K562 (cell line): ENCODE measurements around the gene SSR4. TPM values are rescaled to one million over a fixed set of nuclear protein-coding genes. Genes with fewer than 3 reads are reported as not detected.

ENCODE experiments used
- ATAC-seq: fragments of 200-7000 bp; cut with Tn5 transposase; 3 replicates; pipeline ENCODE4 v1.9.1; 2020; ENCODE audit warnings: moderate library complexity
- BruUV-seq: library from RNA; stranded (reverse); fragments of 400-500 nt; replicated peaks from 2 replicates; lab custom pipeline; 2021; lab: Mats Ljungman, UMichigan
- CTCF ChIA-PET: fragments of 300-600 bp; formaldehyde crosslinking; extraction: SDS; loops from one replicate; lab custom pipeline; 2021; ENCODE audit warnings: low intra/inter-chr PET ratio; lab: Yijun Ruan, JAX
- POLR2A ChIA-PET: fragments of 300-600, 350-650 bp; sonication (Branson Sonifier 250); formaldehyde crosslinking; extraction: SDS; loops from one replicate; lab custom pipeline; 2021; ENCODE audit warnings: antibody characterized with exemption, inconsistent platforms; lab: Yijun Ruan, JAX
- DNase-seq, 4 experiments: peaks; one replicate each; pipeline versions ENCODE4 v3.0.0 to v3.0.0-alpha.2; 2011 to 2018; ENCODE audit warnings: low spot score in 3 of 4, mixed read lengths in 3 of 4; ENCODE audit errors: extremely low read depth in 1 of 4
- FAIRE-seq: peaks from 2 replicates; lab custom pipeline; 2011; peaks lifted over from hg19 to GRCh38; lab: Jason Lieb, UNC
- H2AFZ ChIP-seq: 2 replicates; pipeline ENCODE4 v1.6.0; 2011; ENCODE audit warnings: low read depth, low read length, control low read depth, inconsistent platforms
- H3K27ac ChIP-seq: fragments of 200-600 bp; 3 replicates; pipeline ENCODE4 v1.8.0; 2011; ENCODE audit warnings: low read depth, mild to moderate bottlenecking, control low read depth, inconsistent platforms, low read length, moderate library complexity, mixed read lengths; ENCODE audit errors: extremely low read depth
- H3K27me3 ChIP-seq, 2 experiments: fragments of 300-600 bp in 1 of 2; 2 replicates in 1 of 2; 3 replicates in 1 of 2; pipeline versions ENCODE4 v1.6.0 to v1.8.0; 2011; ENCODE audit warnings: inconsistent platforms in 2 of 2, low read length in 2 of 2, mild to moderate bottlenecking in 1 of 2, mixed read lengths in 1 of 2, moderate library complexity in 1 of 2; ENCODE audit not compliant: control insufficient read depth in 2 of 2, insufficient read depth in 2 of 2
- H3K36me3 ChIP-seq: fragments of 300-600 bp; 3 replicates; pipeline ENCODE4 v1.8.0; 2011; ENCODE audit warnings: mild to moderate bottlenecking, low read length, inconsistent platforms; ENCODE audit not compliant: control insufficient read depth, insufficient read depth
- H3K4me1 ChIP-seq, 2 experiments: fragments of 200-600 bp in 1 of 2; replicated peaks in 1 of 2; 2 replicates in 1 of 2; 3 replicates in 1 of 2; pipeline versions ENCODE4 v1.5.1 to v1.8.0; 2011; ENCODE audit warnings: inconsistent platforms in 2 of 2, low read length in 2 of 2, mild to moderate bottlenecking in 1 of 2, mixed read lengths in 1 of 2, moderate library complexity in 1 of 2; ENCODE audit not compliant: control insufficient read depth in 2 of 2, insufficient read depth in 2 of 2
- H3K4me2 ChIP-seq: 2 replicates; pipeline ENCODE4 v1.6.1; 2011; ENCODE audit warnings: low read length, control low read depth, inconsistent platforms, mixed read lengths; ENCODE audit not compliant: insufficient read depth
- H3K4me3 ChIP-seq: fragments of 200-600 bp; sonication (generic), shearing (Covaris generic); 2 replicates; pipeline ENCODE4 v1.5.1; 2016; ENCODE audit warnings: control low read depth, inconsistent platforms
- H3K79me2 ChIP-seq: fragments of 200-600 bp; 3 replicates; pipeline ENCODE4 v1.8.0; 2011; ENCODE audit warnings: low read length, inconsistent platforms; ENCODE audit not compliant: control insufficient read depth, insufficient read depth
- H3K9ac ChIP-seq, 2 experiments: 2 replicates each; pipeline versions ENCODE4 v1.6.0 to v1.6.1; 2011; ENCODE audit warnings: low read depth in 2 of 2, low read length in 2 of 2, control low read depth in 1 of 2, inconsistent platforms in 1 of 2, mild to moderate bottlenecking in 1 of 2, mixed read lengths in 1 of 2; ENCODE audit not compliant: insufficient read depth in 1 of 2
- H3K9me1 ChIP-seq: one replicate; pipeline ENCODE4 v1.6.0; 2011; ENCODE audit warnings: inconsistent platforms, mild to moderate bottlenecking, low read length, moderate library complexity; ENCODE audit not compliant: control insufficient read depth, insufficient read depth
- H3K9me3 ChIP-seq: replicated peaks from 2 replicates; pipeline ENCODE4 v1.5.1; 2011; ENCODE audit warnings: low read depth, low read length, inconsistent platforms; ENCODE audit not compliant: control insufficient read depth, insufficient read depth
- H4K20me1 ChIP-seq: replicated peaks from 2 replicates; pipeline ENCODE4 v1.6.1; 2011; ENCODE audit warnings: low read length, inconsistent platforms, mixed read lengths; ENCODE audit not compliant: control insufficient read depth, insufficient read depth
- ARHGAP35 ChIP-seq: fragments of 450-650 bp; IDR thresholded peaks from 2 replicates; pipeline ENCODE4 v1.6.1; 2018; ENCODE audit not compliant: partially characterized antibody
- BHLHE40 ChIP-seq: IDR thresholded peaks from 2 replicates; pipeline ENCODE4 v1.6.1; 2011; ENCODE audit warnings: low read length, improper control_type of control experiment
- CXXC5 ChIP-seq: fragments of 250-450 bp; sonication (Bioruptor Pico); IDR thresholded peaks from 2 replicates; pipeline ENCODE4 v1.8.0; 2022; ENCODE audit warnings: inconsistent platforms, mild to moderate bottlenecking, moderate library complexity
- GATA2 ChIP-seq: sonication (generic); formaldehyde crosslinking; IDR thresholded peaks from 2 replicates; pipeline ENCODE4 v1.4.0; 2020; ENCODE audit warnings: mild to moderate bottlenecking, missing genetic modification reagents
- MAX ChIP-seq: sonication (generic); formaldehyde crosslinking; IDR thresholded peaks from 2 replicates; pipeline ENCODE4 v1.9.0; 2022; ENCODE audit warnings: mild to moderate bottlenecking, missing genetic modification reagents
- MEIS2 ChIP-seq: fragments of 450-650 bp; IDR thresholded peaks from 2 replicates; pipeline ENCODE4 v1.6.1; 2014; ENCODE audit warnings: mild to moderate bottlenecking; ENCODE audit not compliant: partially characterized antibody
- MYNN ChIP-seq, 2 experiments: sonication (generic); formaldehyde crosslinking in 1 of 2; IDR thresholded peaks; 2 replicates each; pipeline versions ENCODE4 v1.5.0 to v1.6.1; 2016 to 2020; ENCODE audit warnings: antibody characterized with exemption in 1 of 2, missing genetic modification reagents in 1 of 2
- PKNOX1 ChIP-seq: fragments of 450-650 bp; IDR thresholded peaks from 2 replicates; pipeline ENCODE4 v1.6.1; 2016
- POLR2AphosphoS2 ChIP-seq: IDR thresholded peaks from 2 replicates; pipeline ENCODE4 v1.6.1; 2012; ENCODE audit warnings: low read length, improper control_type of control experiment
- POLR3G ChIP-seq: IDR thresholded peaks from 2 replicates; pipeline ENCODE4 v1.6.1; 2011; ENCODE audit not compliant: insufficient read length, insufficient replicate concordance; ENCODE audit errors: extremely low read depth
- SMARCA5 ChIP-seq: fragments of 450-650 bp; IDR thresholded peaks from 2 replicates; pipeline ENCODE4 v1.6.1; 2016
- STAG1 ChIP-seq: sonication (generic); formaldehyde crosslinking; IDR thresholded peaks from 2 replicates; pipeline ENCODE4 v1.5.0; 2020; ENCODE audit warnings: missing genetic modification reagents, borderline replicate concordance
- SUPT5H ChIP-seq: fragments of 450-650 bp; IDR thresholded peaks from 2 replicates; pipeline ENCODE4 v1.6.1; 2016
- ZBTB43 ChIP-seq: sonication (generic); formaldehyde crosslinking; IDR thresholded peaks from 2 replicates; pipeline ENCODE4 v1.8.0; 2023; ENCODE audit warnings: mild to moderate bottlenecking, missing genetic modification reagents
- ZC3H4 ChIP-seq: sonication (generic); formaldehyde crosslinking; IDR thresholded peaks from 2 replicates; pipeline ENCODE4 v1.9.0; 2021; ENCODE audit warnings: missing genetic modification reagents, borderline replicate concordance
- ZNF239 ChIP-seq: fragments of 250-450 bp; sonication (Bioruptor Pico); IDR thresholded peaks from 2 replicates; pipeline ENCODE4 v1.4.0; 2020; ENCODE audit warnings: mild to moderate bottlenecking
- ZNF24 ChIP-seq: fragments of 450-650 bp; IDR thresholded peaks from 2 replicates; pipeline ENCODE4 v1.6.1; 2016
- ZNF583 ChIP-seq: fragments of 250-450 bp; sonication (Bioruptor Pico); IDR thresholded peaks from 2 replicates; pipeline ENCODE4 v1.4.0; 2020
- ZNF717 ChIP-seq: fragments of 250-450 bp; sonication (Bioruptor Pico); IDR thresholded peaks from 2 replicates; pipeline ENCODE4 v1.5.0; 2021
- ZNF778 ChIP-seq: fragments of 450-650 bp; formaldehyde crosslinking; IDR thresholded peaks from 2 replicates; pipeline ENCODE4 v1.4.0; 2020; ENCODE audit warnings: mild to moderate bottlenecking, moderate library complexity
- WGBS: fragments of 100-300 bp; shearing (Covaris generic); methylation state at CpG from one replicate; pipeline ENCODE4 v1.1.6; 2016; ENCODE audit warnings: low coverage, mixed read lengths; ENCODE audit not compliant: insufficient coverage; ENCODE audit errors: missing lambda C conversion rate; 5-methylcytosine and 5-hydroxymethylcytosine counted together
- in situ Hi-C: fragments of 300-500 bp; cut with MboI; formaldehyde crosslinking; loops from 4 replicates; pipeline ENCODE4 v1.15.0; 2018; ENCODE audit warnings: inconsistent platforms, mixed read lengths
- intact Hi-C: fragments of 100-400 bp; cut with micrococcal nuclease; formaldehyde crosslinking; loops from 2 replicates; pipeline ENCODE4 v1.14.2; 2022
- polyA plus RNA-seq, 8 experiments: library from polyadenylated mRNA; depleted of rRNA in 4 of 8; stranded (reverse) in 5 of 8; unstranded in 3 of 8; fragments of >200 nt; fragmentation: Nextera tagmentation in 2 of 8; fragmentation: Illumina TruSeq in 1 of 8; extraction: Ambion mirVana in 2 of 8; extraction: Trizol in 1 of 8; gene quantifications; 2 replicates each; pipeline versions ENCODE4 v1.2.1 to v1.2.3, GENCODE V29; 2011 to 2014; ENCODE audit warnings: inconsistent platforms in 1 of 8, missing spikeins in 1 of 8
- total RNA-seq, 7 experiments: library from RNA; depleted of rRNA in 6 of 7; stranded (reverse); fragments of >200 nt in 6 of 7; fragmentation: Illumina TruSeq in 2 of 7; extraction: Trizol in 2 of 7; gene quantifications; 2 replicates each; pipeline versions ENCODE4 v1.2.1 to v1.2.3, GENCODE V29; 2011 to 2021; ENCODE audit warnings: low replicate concordance in 1 of 7
- TF ChIP-seq, protein P1 (sequence below): sonication (generic); formaldehyde crosslinking; IDR thresholded peaks from 2 replicates; pipeline ENCODE4 v1.8.1; 2023; ENCODE audit warnings: mild to moderate bottlenecking, missing genetic modification reagents

SSR4 gene
- total and polyA plus RNA-seq, 9 of the 15 experiments (the other 6 are each of a cell fraction or from before 2014, with no cell fraction given): 146 to 492 (median 272) TPM

DNA sequence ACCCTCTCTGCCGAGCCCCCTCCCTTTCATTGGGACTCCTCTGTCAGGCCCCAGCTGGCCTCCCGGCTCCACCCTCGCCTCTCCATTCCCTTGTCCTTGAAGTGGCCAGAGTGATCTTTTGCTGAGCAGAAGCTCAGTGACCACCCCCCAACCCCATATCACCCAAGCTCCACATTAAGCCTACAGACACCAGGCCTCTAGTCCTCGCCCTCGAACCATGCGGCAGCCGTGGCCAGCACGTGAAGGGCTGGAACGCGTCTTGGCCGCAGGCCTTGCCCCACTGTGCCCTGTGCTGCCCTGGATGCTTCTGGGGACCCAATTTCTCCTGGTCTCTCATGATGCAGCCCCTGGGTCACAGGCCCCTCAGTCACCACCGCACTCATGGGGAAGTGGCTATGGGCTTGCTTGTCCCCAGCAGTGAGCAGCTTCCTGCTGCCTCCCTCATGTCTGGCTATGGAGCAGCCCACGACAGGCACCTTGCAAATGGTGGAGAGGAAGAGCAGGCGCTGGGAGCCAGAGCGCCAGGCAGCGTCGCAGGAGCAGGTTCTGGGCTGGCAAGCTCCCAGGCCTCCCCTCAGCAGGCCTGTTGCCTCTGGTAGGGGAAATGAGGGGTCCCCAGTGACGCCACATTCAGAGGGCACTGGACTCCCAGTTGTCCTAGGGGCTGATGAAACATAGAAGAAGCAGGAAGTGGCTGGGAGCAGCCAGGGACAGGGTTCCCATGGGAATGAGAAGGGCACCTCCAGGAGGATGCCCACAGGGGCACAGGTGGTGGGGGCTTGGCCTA is 14.4 kb upstream of the SSR4 start:
- H3K4me1 ChIP-seq: peaks cover 8 to 88% of the 10 kb centered on the region in 2 experiments; a peak in 4 of 5 replicates
- ChIA-PET POLR2A (no interaction called here), CTCF (no interaction called here)
- H3K27ac ChIP-seq: no peak overlapping the region
- no peaks in the 10 kb centered on the region for H4K20me1 ChIP-seq
- no peaks in the 10 kb centered on the region for H3K9me3 ChIP-seq
- 78% methylated on average over 4 of the region's 18 CpGs for WGBS
- FAIRE-seq (no peak), ATAC-seq (no peak), DNase-seq (no peak)
- in situ Hi-C loops (no loop called here), intact Hi-C loops (no loop called here)
- no peaks in the 10 kb centered on the region for H3K79me2 ChIP-seq
- no peak overlapping the region for H3K4me3 ChIP-seq
- H3K9me1 ChIP-seq: peaks cover 6% of the 10 kb centered on the region
- no TSS peak for BruUV-seq
- peaks cover 8% of the 10 kb centered on the region; the same call in 1 of the 3 replicates for H3K36me3 ChIP-seq
- no peak overlapping the region for H3K4me2 ChIP-seq
- no peak overlapping the region for H2AFZ ChIP-seq
- peak overlapping the region in 1 of 2 experiments; percentile 65; a peak in 2 of 4 replicates for H3K9ac ChIP-seq
- no peaks in the 10 kb centered on the region for H3K27me3 ChIP-seq
- TF ChIP-seq, protein P1, sequence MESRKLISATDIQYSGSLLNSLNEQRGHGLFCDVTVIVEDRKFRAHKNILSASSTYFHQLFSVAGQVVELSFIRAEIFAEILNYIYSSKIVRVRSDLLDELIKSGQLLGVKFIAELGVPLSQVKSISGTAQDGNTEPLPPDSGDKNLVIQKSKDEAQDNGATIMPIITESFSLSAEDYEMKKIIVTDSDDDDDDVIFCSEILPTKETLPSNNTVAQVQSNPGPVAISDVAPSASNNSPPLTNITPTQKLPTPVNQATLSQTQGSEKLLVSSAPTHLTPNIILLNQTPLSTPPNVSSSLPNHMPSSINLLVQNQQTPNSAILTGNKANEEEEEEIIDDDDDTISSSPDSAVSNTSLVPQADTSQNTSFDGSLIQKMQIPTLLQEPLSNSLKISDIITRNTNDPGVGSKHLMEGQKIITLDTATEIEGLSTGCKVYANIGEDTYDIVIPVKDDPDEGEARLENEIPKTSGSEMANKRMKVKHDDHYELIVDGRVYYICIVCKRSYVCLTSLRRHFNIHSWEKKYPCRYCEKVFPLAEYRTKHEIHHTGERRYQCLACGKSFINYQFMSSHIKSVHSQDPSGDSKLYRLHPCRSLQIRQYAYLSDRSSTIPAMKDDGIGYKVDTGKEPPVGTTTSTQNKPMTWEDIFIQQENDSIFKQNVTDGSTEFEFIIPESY (CRISPR knock-in tag): no peak; the same call in 1 of the 2 replicates
- TF ChIP-seq PKNOX1: no peak
- TF ChIP-seq ZC3H4 (CRISPR knock-in tag): no peak
- TF ChIP-seq POLR2AphosphoS2: 0 out of 2 replicates have a peak, but pooled peaks have one; percentile 79
- no peak for TF ChIP-seq MEIS2
- no peak for TF ChIP-seq ZNF24
- no peak for TF ChIP-seq STAG1 (CRISPR knock-in tag)
- no peak for TF ChIP-seq ZNF583 (CRISPR knock-in tag)
- no peak for TF ChIP-seq SUPT5H
- no peak for TF ChIP-seq ZBTB43 (CRISPR knock-in tag)
- no peak for TF ChIP-seq POLR3G
- TF ChIP-seq SMARCA5: no peak
- TF ChIP-seq MAX (CRISPR knock-in tag): no peak
- TF ChIP-seq ZNF717 (CRISPR knock-in tag): no peak
- TF ChIP-seq CXXC5 (CRISPR knock-in tag): no peak
- no peak for TF ChIP-seq ARHGAP35
- no peak for TF ChIP-seq BHLHE40
- TF ChIP-seq ZNF239: no peak
- TF ChIP-seq GATA2: no peak
- peak; percentile 9; the same call in 1 of the 2 replicates for TF ChIP-seq MYNN (IDR thresholded peaks at IDR 0.05)
- no peak for TF ChIP-seq MYNN (CRISPR knock-in tag; IDR thresholded peaks at IDR 0.05)
- TF ChIP-seq ZNF778 (CRISPR knock-in tag): no peak
